CD4-positive, alpha-beta T cell treated with Interleukin-15 for 1 hour (primary cell): ENCODE results near the gene RAMP3.
"Not testable (repeated sequence)": the region's sequence is repeated elsewhere in the genome, so short reads cannot be mapped to it uniquely, and the experiment has no call there.

Experiments used
- DNase-seq: peaks from one replicate; pipeline ENCODE4 v3.0.0-alpha.2; 2020

The RAMP3 gene

GRCh38 chr7:45132708-45133320 lies 24.8 kb upstream of the RAMP3 start:
- DNase-seq = no peak

DNA sequence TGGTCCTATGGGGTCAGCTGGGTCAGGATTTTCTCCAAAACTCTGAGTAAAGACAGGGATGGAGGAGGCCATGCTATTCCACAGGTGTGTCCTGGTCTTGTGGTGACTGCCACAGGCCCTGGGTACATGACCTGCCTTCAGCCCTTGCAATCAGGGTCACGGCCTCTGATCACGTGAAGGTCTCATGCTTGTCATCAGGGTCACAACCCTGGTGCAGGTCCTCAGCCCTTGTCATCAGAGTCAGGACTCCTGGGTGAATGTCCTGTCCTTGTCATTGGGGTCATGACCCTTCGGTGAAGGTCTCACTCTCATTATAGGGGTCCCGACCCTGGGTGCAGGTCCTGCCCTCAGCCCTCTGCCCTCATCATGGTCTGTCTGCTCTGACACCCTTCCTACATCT lies 24.2 kb upstream of the RAMP3 start:
- no peak for DNase-seq

DNA sequence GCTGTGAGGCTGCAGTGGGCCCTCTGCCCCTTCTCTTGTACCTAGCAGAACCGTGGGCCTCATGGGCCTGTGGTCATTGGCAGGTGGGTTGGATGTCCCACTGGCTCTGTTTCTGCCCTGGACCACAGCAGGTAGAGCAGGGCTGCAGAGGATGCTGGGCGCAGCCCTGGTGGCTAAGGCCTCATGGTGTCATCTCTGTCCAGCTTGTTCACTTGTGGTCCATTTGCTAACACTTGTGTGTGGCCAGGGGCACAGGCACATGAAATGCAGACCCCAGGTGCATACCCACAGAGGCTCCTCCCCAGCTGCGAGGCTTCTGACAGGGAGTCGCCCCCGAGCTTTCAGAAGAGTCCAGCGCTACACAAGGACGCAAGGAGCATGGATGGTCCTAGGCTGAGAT lies 23.7 kb upstream of the RAMP3 start:
- no peak for DNase-seq

DNA sequence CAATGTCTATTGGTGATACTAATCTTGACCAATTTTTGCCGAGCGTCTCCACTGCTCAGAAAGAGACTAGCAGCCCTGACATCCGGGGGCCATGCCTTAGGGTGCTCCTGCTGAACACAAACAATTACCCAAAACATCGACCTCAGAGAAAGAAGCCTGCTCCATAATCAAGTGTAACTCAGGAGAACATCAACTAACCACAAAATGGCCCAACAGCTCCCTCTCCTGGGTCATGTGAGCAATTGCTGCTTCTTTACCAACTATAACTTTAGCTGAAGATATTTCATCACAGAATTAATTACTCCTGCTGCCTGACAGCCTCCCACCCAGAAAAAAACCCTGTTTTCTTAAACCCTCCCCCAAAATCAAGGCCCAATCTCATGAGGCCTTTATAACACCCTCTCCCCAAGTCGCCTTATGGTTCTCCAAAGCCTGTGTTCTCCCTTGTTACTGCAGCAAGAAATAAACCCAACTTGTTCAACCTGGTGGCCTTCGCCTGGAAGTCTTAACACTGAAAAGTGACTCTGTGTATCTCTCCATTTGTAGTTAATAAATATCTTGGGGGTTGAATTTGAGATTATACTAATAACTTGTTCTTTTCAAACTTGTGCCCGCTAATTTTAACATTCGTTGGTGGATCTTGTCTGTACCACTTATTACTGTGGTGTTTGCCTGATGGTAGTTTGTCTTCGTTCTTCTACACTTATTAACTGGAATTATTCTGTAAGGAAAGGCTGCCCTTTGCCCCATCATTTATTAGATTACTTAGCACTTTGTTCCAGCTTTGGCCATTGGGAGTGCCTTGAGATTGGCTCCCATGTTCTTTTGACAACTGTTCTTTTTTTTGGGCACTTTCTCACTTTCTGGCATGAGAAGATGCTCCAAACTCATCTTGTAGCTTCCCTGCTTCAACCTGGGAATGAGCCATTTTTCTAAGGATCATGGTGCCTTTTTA lies 21.2 kb upstream of the RAMP3 start:
- DNase-seq = peak; percentile 64

GRCh38 chr7:45138433-45139267 lies 18.9 kb upstream of the RAMP3 start:
- no peak for DNase-seq

GRCh38 chr7:45140827-45141226 lies 16.8 kb upstream of the RAMP3 start:
- DNase-seq = no peak

DNA sequence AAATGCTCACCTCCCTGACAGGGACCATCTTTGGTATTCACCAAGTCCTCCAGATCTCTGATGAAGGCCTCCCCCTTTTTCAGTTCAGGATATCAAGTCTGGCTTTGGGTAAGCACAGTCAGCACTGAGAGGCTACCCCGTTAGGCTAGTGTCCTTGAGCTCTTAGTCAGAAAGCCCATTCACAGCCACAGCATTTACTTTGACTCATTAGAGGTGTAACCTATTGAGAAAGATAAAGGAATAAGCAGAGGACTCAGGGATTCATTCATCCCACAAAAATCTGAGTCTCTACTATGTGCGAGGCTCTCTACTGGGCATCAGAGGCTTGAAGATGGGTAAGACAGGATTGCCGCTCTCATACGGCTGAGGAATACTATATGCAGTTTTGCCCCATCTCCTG lies 14.0 kb upstream of the RAMP3 start:
- no peak for DNase-seq

DNA sequence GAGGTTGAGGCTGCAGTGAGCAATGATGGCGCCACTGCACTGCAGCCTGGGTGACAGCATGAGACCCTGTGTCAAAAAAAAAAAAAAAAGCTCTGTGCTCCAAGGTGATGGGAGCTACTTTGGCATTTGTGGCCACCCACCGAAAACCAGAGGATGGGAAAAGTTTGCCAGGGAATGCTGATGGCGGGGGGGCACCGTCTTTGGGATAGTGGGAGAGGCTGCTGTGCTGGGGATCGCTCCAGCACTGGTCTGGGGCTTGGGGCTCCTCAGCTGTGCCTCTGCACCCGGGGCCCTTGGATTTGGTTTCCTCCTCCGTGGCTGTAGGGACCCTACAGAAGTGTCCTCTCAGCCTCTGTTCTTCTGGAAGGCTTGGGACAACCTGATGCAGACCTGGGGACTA lies 11.7 kb upstream of the RAMP3 start:
- no peak for DNase-seq

DNA sequence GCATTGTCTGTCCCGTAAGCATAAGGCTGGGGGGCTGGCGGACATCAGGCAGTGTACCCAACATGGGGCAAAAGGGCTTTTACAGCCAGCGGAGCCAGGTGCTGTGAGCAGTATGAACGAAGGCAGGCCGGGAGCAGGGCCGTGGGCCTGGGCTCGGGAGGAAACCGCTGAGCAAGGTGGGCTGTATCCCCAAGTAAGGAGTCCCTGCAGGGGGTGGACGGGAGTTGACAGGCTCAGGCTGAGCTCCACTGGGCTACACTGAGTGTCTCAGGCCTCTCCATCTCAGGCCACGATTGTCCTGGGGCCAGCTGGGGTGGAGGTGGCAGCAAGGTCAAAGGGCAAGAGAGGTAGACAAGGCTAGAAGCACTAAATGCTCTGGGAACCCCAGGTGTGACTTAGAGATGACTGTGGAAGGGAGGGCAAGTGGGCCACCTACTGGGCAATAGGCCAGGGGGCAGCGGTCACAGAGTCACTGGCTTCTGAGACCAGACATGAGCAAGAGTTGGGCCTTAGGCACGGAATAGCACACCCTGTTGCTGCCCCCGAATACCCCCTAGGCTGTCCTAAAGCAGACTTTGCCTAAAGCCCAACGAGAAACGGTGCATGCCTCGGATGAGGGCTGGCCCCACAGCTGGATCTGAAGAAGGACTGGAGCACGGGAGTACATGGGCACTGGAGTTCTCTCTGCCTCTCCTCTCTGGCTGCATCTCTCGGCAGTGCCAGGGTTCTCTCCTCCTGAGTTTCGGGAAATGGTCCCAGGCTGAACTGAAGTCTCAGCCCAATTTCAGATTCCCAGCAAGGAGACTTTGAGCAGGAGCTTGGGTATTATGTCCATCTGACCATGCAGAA lies 10.8 kb upstream of the RAMP3 start:
- no peak for DNase-seq

- DNase-seq = no peak
Observed at GRCh38 chr7:45147858-45148652, 9.5 kb upstream of the RAMP3 start.

DNA sequence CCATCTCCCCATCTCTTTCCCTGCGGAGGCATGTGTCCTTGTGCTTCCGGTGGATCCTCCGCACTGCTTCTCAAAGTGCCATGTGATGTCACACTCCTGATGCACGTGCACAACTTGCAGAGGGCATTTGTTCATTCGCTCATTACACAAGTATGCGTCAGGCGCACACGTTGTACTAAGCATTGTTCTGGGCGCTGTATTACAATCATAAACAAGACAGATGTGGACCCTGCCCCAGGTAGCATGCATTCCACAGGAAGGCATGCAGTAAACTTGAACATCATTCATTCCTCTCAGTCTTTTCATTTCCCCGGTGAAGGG lies 9.0 kb upstream of the RAMP3 start:
- DNase-seq = no peak

DNA sequence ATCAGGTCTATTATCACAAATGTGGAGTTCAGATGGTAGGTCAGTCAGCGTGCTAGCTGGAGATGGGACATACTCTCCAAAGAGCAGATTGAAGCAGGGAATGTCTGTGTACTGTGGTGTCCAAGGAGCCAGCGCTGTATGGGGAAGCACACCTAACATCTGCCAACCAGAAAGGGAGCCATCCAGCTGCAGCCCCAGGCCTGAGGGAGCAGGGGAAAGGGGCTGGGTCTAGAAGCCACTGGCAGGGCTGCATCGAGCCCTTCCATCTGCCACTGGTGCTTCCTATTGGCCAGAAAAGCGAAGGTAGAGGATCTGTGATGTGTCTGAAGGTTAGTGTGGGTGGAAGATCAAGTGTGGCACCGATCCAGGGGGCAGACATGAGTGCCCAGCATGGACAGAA lies 8.0 kb upstream of the RAMP3 start:
- DNase-seq = no peak

- no peak for DNase-seq
Observed at GRCh38 chr7:45150199-45150598, 7.4 kb upstream of the RAMP3 start.

- DNase-seq = no peak
Observed at GRCh38 chr7:45151131-45151684, 6.4 kb upstream of the RAMP3 start.

- DNase-seq = no peak
Observed at GRCh38 chr7:45151967-45152366, 5.6 kb upstream of the RAMP3 start.

- DNase-seq = no peak
Observed at GRCh38 chr7:45153233-45153632, 4.4 kb upstream of the RAMP3 start.

GRCh38 chr7:45153861-45154260 lies 3.7 kb upstream of the RAMP3 start:
- DNase-seq = not testable (repeated sequence)

DNA sequence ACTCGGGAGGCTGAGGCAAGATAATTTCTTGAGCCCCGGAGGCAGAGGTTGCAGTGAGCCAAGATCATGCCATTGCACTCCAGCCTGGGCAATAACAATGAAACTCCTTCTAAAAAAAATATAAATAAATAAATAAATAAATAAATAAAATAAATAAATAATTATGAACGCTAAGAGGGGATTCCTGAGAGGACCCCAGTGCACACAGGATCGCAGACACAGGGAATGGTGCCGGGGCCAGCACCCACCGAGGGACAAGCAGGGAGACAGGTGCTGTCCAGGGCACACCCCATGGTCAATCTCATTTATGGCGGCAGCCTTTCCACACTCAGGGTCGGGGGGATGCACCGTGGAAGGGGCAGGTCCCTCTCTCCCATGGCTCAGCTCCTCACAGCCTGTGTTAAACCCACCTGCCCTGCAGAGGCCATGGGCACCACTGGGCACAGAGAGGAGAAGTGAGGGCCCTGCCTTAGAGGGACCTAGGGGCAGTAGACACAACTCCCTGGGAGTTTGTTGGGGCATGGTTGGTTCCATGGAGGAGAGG lies 2.2 kb upstream of the RAMP3 start:
- DNase-seq = no peak

DNA sequence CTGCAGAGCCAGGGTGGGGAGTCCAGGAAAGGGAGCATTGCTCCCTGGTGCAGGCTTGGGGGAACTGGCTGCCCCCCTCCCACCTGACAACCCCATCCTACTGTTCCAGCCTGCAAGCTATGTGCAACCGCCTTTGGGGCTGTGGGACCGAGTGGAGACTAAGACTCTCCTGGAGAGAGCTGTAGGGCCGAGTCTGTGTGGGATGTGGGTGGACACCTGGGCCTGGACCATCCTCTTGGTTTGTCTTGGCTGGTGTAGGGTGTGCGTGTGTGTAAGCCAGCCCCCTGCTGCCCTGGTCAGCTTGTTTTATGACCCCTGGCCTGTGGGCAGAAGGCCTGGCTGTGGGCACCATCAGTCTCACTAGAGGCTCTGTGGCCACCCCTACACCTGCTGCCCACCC lies 1.6 kb upstream of the RAMP3 start:
- DNase-seq = no peak

GRCh38 chr7:45156516-45157272 lies 897 bp upstream of the RAMP3 start:
- DNase-seq = no peak

DNA sequence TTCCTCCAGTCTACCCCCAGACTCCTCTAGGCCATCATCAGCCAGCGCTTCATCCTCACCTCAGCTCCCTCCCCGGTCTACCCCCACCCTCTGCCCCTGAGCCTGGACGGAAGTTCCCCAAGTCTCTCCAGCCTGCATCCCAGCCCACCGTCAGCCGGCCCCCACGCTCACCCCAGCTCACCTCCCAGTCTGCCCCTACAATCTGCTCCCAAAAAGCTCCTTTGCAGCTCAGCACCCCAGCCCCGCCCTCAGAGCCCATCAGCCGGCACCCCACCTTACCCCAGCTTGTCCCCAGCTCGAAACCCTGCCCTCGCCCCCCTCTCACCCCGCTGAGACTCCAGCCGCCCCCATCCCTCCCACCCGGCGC lies 322 bp upstream of the RAMP3 start:
- no peak for DNase-seq
